NCI-H2171 (cell line): ENCODE results near the gene FOCAD.
"Not testable (repeated sequence)": the region's sequence is repeated elsewhere in the genome, so short reads cannot be mapped to it uniquely, and the experiment has no call there.

Experiments used
- DNase-seq: peaks from one replicate; lab custom pipeline; 2025; lab: John Stamatoyannopoulos, UW

Gene FOCAD

GRCh38 chr9:20974191-20974938 lies 290.3 kb downstream of the FOCAD start:
- DNase-seq: not testable (repeated sequence)

GRCh38 chr9:20978249-20978648 lies 294.2 kb downstream of the FOCAD start:
- no peak for DNase-seq

GRCh38 chr9:20980832-20981455 lies 296.9 kb downstream of the FOCAD start:
- peak; percentile 10 for DNase-seq

- DNase-seq: no peak
Measured at GRCh38 chr9:20981486-20981885, 297.4 kb downstream of the FOCAD start.

GRCh38 chr9:20984506-20984905 lies 300.4 kb downstream of the FOCAD start:
- no peak for DNase-seq

- DNase-seq: no peak
Measured at GRCh38 chr9:20985851-20986600, 302.0 kb downstream of the FOCAD start.

GRCh38 chr9:20987521-20987920 lies 303.5 kb downstream of the FOCAD start:
- no peak for DNase-seq

- DNase-seq: no peak
Measured at GRCh38 chr9:20988061-20988460, 304.0 kb downstream of the FOCAD start.

GRCh38 chr9:20988671-20989315 lies 304.7 kb downstream of the FOCAD start:
- no peak for DNase-seq

- no peak for DNase-seq
Measured at GRCh38 chr9:20989923-20990341, 305.9 kb downstream of the FOCAD start.

- DNase-seq: no peak
Measured at GRCh38 chr9:20990867-20991266, 306.8 kb downstream of the FOCAD start.

- no peak for DNase-seq
Measured at GRCh38 chr9:20994486-20994885, 310.4 kb downstream of the FOCAD start.

- no peak for DNase-seq
Measured at GRCh38 chr9:20995616-20996015, 311.6 kb downstream of the FOCAD start.

GRCh38 chr9:20996809-20997208 lies 312.8 kb downstream of the FOCAD start:
- DNase-seq: no peak

GRCh38 chr9:20997503-20998076 lies 313.5 kb downstream of the FOCAD start:
- DNase-seq: no peak

GRCh38 chr9:21001581-21001980 lies 317.5 kb downstream of the FOCAD start:
- DNase-seq: no peak

- no peak for DNase-seq
Measured at GRCh38 chr9:21002040-21002439, 318.0 kb downstream of the FOCAD start.

GRCh38 chr9:21015129-21015815 lies 331.2 kb downstream of the FOCAD start:
- DNase-seq: no peak

GRCh38 chr9:21015995-21016394 lies 331.9 kb downstream of the FOCAD start:
- DNase-seq: no peak

GRCh38 chr9:21016701-21017491 lies 332.8 kb downstream of the FOCAD start:
- no peak for DNase-seq

GRCh38 chr9:21018177-21018576 lies 334.1 kb downstream of the FOCAD start:
- no peak for DNase-seq
